HEK293 (cell line): Measurements from ENCODE around the gene PTPRG.

Experiments
- CTCF ChIA-PET: fragments of 350-600 bp; formaldehyde crosslinking; extraction: SDS; loops from one replicate; lab custom pipeline; 2021; ENCODE audit warnings: antibody characterized with exemption; lab: Yijun Ruan, JAX
- POLR2A ChIA-PET: fragments of 300-600 bp; formaldehyde crosslinking; extraction: SDS; loops from one replicate; lab custom pipeline; 2020; ENCODE audit warnings: antibody characterized with exemption, inconsistent platforms; lab: Yijun Ruan, JAX
- H3K27ac ChIP-seq: fragments of 200-500 bp; sonication (Bioruptor generic); 2 replicates; pipeline ENCODE4 v1.5.1; 2014; ENCODE audit warnings: low read depth, low read length, control low read depth, inconsistent platforms; ENCODE audit errors: extremely low read depth
- H3K36me3 ChIP-seq, 2 experiments: fragments of 200-500 bp in 1 of 2; sonication (Bioruptor generic) in 1 of 2; 1 replicate in 1 of 2; 2 replicates in 1 of 2; pipeline ENCODE4 v1.5.1; 2014 to 2017; ENCODE audit warnings: inconsistent platforms in 2 of 2, low read length in 2 of 2; ENCODE audit not compliant: control insufficient read depth in 2 of 2, insufficient read depth in 1 of 2
- H3K4me1 ChIP-seq: fragments of 200-500 bp; sonication (Bioruptor generic); 2 replicates; pipeline ENCODE4 v1.5.1; 2014; ENCODE audit warnings: mild to moderate bottlenecking, low read length, inconsistent platforms; ENCODE audit not compliant: control insufficient read depth, insufficient read depth
- H3K4me3 ChIP-seq: 2 replicates; pipeline ENCODE4 v1.5.1; 2011; ENCODE audit warnings: low read depth, mild to moderate bottlenecking, control low read depth, low read length, moderate library complexity
- H3K9me3 ChIP-seq: fragments of 200-500 bp; sonication (Bioruptor generic); 2 replicates; pipeline ENCODE4 v1.5.1; 2014; ENCODE audit warnings: low read depth, low read length, inconsistent platforms; ENCODE audit not compliant: control insufficient read depth, insufficient read depth
- BCL11A ChIP-seq: fragments of 450-650 bp; formaldehyde crosslinking; IDR thresholded peaks from 2 replicates; pipeline ENCODE4 v1.5.1; 2016; ENCODE audit warnings: low read depth, missing biosample characterization, missing genetic modification characterization
- KLF10 ChIP-seq: fragments of 450-650 bp; IDR thresholded peaks from 2 replicates; pipeline ENCODE4 v1.5.1; 2018; ENCODE audit warnings: missing biosample characterization, mild to moderate bottlenecking, missing genetic modification characterization
- KLF17 ChIP-seq: fragments of 450-650 bp; formaldehyde crosslinking; IDR thresholded peaks from 2 replicates; pipeline ENCODE4 v1.5.1; 2016; ENCODE audit warnings: missing biosample characterization, missing genetic modification characterization
- KLF9 ChIP-seq: fragments of 450-650 bp; formaldehyde crosslinking; IDR thresholded peaks from 2 replicates; pipeline ENCODE4 v1.5.1; 2016; ENCODE audit warnings: missing biosample characterization, missing genetic modification characterization, low read depth
- MYNN ChIP-seq: fragments of 450-650 bp; formaldehyde crosslinking; IDR thresholded peaks from 2 replicates; pipeline ENCODE4 v1.5.1; 2016; ENCODE audit warnings: missing biosample characterization, missing genetic modification characterization, borderline replicate concordance
- REST ChIP-seq: fragments of 450-650 bp; formaldehyde crosslinking; IDR thresholded peaks from 2 replicates; pipeline ENCODE4 v1.5.1; 2016; ENCODE audit warnings: missing biosample characterization, missing genetic modification characterization
- TRIM28 ChIP-seq: IDR thresholded peaks from 2 replicates; pipeline ENCODE4 v1.6.1; 2011; ENCODE audit warnings: low read length, control low read depth, borderline replicate concordance
- ZNF280C ChIP-seq: fragments of 450-650 bp; formaldehyde crosslinking; IDR thresholded peaks from 2 replicates; pipeline ENCODE4 v1.5.1; 2016; ENCODE audit warnings: missing biosample characterization, missing genetic modification characterization
- ZNF416 ChIP-seq: fragments of 450-650 bp; formaldehyde crosslinking; IDR thresholded peaks from 2 replicates; pipeline ENCODE4 v1.5.1; 2016; ENCODE audit warnings: missing biosample characterization, missing genetic modification characterization
- ZNF514 ChIP-seq: fragments of 450-650 bp; formaldehyde crosslinking; IDR thresholded peaks from 2 replicates; pipeline ENCODE4 v1.5.1; 2016; ENCODE audit warnings: missing biosample characterization, missing genetic modification characterization
- ZNF530 ChIP-seq: fragments of 450-650 bp; formaldehyde crosslinking; IDR thresholded peaks from 2 replicates; pipeline ENCODE4 v1.5.1; 2016; ENCODE audit warnings: low read depth, missing biosample characterization, missing genetic modification characterization
- ZNF549 ChIP-seq: fragments of 450-650 bp; IDR thresholded peaks from 2 replicates; pipeline ENCODE4 v1.5.1; 2018; ENCODE audit warnings: missing biosample characterization, missing genetic modification characterization, mild to moderate bottlenecking, inconsistent platforms, moderate library complexity
- ZNF555 ChIP-seq: fragments of 450-650 bp; formaldehyde crosslinking; conservative IDR thresholded peaks from 2 replicates; pipeline ENCODE4 v1.5.1; 2017; ENCODE audit warnings: missing biosample characterization, mild to moderate bottlenecking, missing genetic modification characterization, inconsistent platforms
- ZNF596 ChIP-seq: fragments of 450-650 bp; IDR thresholded peaks from 2 replicates; pipeline ENCODE4 v1.5.0; 2018; ENCODE audit warnings: missing biosample characterization, mild to moderate bottlenecking, missing genetic modification characterization, moderate library complexity
- ZNF624 ChIP-seq: fragments of 450-650 bp; formaldehyde crosslinking; IDR thresholded peaks from 2 replicates; pipeline ENCODE4 v1.5.1; 2017; ENCODE audit warnings: missing biosample characterization, missing genetic modification characterization
- ZNF645 ChIP-seq: fragments of 450-650 bp; formaldehyde crosslinking; IDR thresholded peaks from 2 replicates; pipeline ENCODE4; 2016; ENCODE audit warnings: missing biosample characterization, missing genetic modification characterization
- ZNF747 ChIP-seq: fragments of 450-650 bp; formaldehyde crosslinking; IDR thresholded peaks from 2 replicates; pipeline ENCODE4 v1.5.1; 2016; ENCODE audit warnings: missing biosample characterization, missing genetic modification characterization
- ZNF768 ChIP-seq: fragments of 450-650 bp; formaldehyde crosslinking; IDR thresholded peaks from 2 replicates; pipeline ENCODE4 v1.5.1; 2018; ENCODE audit warnings: missing biosample characterization, mild to moderate bottlenecking, missing genetic modification characterization

PTPRG gene

GRCh38 chr3:61986473-61986872 lies 425.1 kb downstream of the PTPRG start (continued):
- no peak for TF ChIP-seq KLF17 (tag by site-specific recombination)
- TF ChIP-seq, all 188 proteins: peak for 0

- TF ChIP-seq TRIM28 = no peak
- no peak for TF ChIP-seq KLF10 (tag by site-specific recombination)
- no peak for TF ChIP-seq ZNF596 (tag by site-specific recombination)
- TF ChIP-seq BCL11A = no peak
- TF ChIP-seq ZNF530 = no peak
- no peak for TF ChIP-seq ZNF624
- TF ChIP-seq ZNF514 (tag by site-specific recombination) = no peak
- no peak for TF ChIP-seq REST (tag by site-specific recombination)
- no peak for TF ChIP-seq KLF9 (tag by site-specific recombination)
- no peak for TF ChIP-seq ZNF768 (tag by site-specific recombination)
- TF ChIP-seq ZNF555 (tag by site-specific recombination) = no peak
- no peak for TF ChIP-seq MYNN
- TF ChIP-seq ZNF416 (tag by site-specific recombination) = no peak
- TF ChIP-seq ZNF549 = no peak
- TF ChIP-seq ZNF645 (tag by site-specific recombination) = no peak
- no peak for TF ChIP-seq ZNF747 (tag by site-specific recombination)
- TF ChIP-seq ZNF280C (tag by site-specific recombination) = no peak
- TF ChIP-seq, all 188 proteins: peak for 0
- Histone ChIP-seq H3K36me3 (peaks cover 0 to 4% of the 10 kb centered on the region in 2 experiments; a peak in 1 of 3 replicates), H3K27ac (no peak overlapping the region), H3K9me3 (no peaks in the 10 kb centered on the region), H3K4me3 (no peak overlapping the region), H3K4me1 (peaks cover 5% of the 10 kb centered on the region; the same call in 1 of the 2 replicates)
- ChIA-PET POLR2A (no interaction called here), CTCF (no interaction called here)
These were observed 428.3 kb downstream of the PTPRG start for GRCh38 chr3:61989681-61990080.
